Measurements from ENCODE around the gene SLC2A9. TPM values are rescaled to one million over a fixed set of nuclear protein-coding genes. Genes with fewer than 3 reads are reported as not detected.

The SLC2A9 gene
- total and polyA plus RNA-seq, 2 of the 13 experiments (the other 11 are each of a cell fraction or from before 2014, with no cell fraction given) = 36.2 to 42.3 TPM

GRCh38 chr4:10020871-10021652 is at the start of gene SLC2A9 (continued):
- TF ChIP-seq ZNF639 (CRISPR knock-in tag; conservative IDR thresholded peaks at IDR 0.05) (no peak), MED8 (CRISPR knock-in tag; IDR thresholded peaks at IDR 0.05; ENCODE audit: insufficient replicate concordance) (peak; percentile 40), ZBTB44 (CRISPR knock-in tag; IDR thresholded peaks at IDR 0.05) (no peak), ZFP41 (CRISPR knock-in tag; IDR thresholded peaks at IDR 0.05; ENCODE audit: borderline replicate concordance) (no peak), ONECUT2 (CRISPR knock-in tag; IDR thresholded peaks at IDR 0.05) (no peak), MXD4 (CRISPR knock-in tag; IDR thresholded peaks at IDR 0.05) (no peak), ZNF260 (CRISPR knock-in tag; IDR thresholded peaks at IDR 0.05; ENCODE audit: borderline replicate concordance, low read depth) (no peak), HOXA9 (CRISPR knock-in tag; IDR thresholded peaks at IDR 0.05; ENCODE audit: borderline replicate concordance) (no peak), TCF12 (IDR thresholded peaks at IDR 0.05) (no peak), TCF12 (CRISPR knock-in tag; IDR thresholded peaks at IDR 0.05) (no peak), KAT8 (CRISPR knock-in tag; IDR thresholded peaks at IDR 0.05) (peak; percentile 73), ADNP (CRISPR knock-in tag; IDR thresholded peaks at IDR 0.05) (no peak)
- TF ChIP-seq, protein P1, sequence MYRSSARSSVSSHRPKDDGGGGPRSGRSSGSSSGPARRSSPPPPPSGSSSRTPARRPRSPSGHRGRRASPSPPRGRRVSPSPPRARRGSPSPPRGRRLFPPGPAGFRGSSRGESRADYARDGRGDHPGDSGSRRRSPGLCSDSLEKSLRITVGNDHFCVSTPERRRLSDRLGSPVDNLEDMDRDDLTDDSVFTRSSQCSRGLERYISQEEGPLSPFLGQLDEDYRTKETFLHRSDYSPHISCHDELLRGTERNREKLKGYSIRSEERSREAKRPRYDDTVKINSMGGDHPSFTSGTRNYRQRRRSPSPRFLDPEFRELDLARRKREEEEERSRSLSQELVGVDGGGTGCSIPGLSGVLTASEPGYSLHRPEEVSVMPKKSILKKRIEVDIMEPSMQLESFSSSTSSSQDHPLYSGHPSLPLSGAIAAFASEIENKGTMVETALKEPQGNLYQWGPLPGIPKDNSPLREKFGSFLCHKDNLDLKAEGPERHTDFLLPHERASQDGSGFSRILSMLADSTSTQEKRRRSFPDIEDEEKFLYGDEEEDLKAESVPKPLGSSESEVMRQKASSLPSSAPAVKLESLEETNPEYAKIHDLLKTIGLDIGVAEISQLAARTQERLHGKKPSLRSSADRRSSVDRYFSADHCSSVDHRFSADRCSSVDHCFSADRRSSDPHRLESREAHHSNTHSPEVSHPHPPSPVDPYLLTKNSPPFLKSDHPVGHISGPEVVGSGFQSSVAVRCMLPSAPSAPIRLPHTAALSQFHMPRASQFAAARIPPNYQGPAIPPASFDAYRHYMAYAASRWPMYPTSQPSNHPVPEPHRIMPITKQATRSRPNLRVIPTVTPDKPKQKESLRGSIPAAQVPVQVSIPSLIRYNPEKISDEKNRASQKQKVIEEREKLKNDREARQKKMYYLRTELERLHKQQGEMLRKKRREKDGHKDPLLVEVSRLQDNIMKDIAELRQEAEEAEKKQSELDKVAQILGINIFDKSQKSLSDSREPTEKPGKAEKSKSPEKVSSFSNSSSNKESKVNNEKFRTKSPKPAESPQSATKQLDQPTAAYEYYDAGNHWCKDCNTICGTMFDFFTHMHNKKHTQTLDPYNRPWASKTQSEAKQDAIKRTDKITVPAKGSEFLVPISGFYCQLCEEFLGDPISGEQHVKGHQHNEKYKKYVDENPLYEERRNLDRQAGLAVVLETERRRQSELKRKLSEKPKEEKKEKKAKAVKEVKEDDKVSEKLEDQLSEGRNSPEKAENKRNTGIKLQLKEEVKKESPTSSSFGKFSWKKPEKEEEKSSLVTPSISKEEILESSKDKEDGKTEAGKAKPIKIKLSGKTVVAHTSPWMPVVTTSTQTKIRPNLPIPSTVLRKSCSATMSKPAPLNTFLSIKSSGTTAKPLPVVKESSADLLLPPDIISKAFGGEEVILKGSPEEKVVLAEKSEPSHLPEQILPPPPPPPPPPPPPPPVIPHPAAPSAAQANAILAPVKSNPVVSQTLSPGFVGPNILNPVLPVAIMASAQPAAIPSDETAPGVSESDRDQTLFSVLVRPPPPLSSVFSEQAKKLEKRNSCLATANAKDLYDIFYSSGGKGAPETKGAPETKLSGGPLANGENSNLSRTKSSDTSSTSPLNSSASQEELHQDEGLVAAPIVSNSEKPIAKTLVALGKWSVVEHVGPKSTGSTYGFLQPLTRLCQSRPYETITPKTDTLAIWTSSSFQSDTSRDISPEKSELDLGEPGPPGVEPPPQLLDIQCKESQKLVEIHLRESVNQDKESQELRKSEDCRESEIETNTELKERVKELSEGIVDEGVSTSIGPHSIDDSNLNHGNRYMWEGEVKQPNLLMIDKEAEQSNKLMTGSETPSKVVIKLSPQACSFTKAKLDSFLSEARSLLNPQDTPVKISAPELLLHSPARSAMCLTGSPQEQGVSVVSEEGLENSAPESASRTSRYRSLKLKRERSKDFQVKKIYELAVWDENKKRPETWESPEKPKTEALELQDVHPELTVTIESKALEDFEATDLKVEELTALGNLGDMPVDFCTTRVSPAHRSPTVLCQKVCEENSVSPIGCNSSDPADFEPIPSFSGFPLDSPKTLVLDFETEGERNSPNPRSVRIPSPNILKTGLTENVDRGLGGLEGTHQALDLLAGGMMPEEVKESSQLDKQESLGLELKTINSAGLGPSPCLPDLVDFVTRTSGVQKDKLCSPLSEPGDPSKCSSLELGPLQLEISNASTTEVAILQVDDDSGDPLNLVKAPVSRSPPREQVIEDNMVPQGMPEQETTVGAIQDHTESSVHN (CRISPR knock-in tag; IDR thresholded peaks at IDR 0.05) = 0 out of 2 replicates have a peak, but pooled peaks have one; percentile 87

Measured in HepG2 (cell line).